Mucosa of stomach (tissue), 1 donor: ENCODE data around the gene RUNX3.

ENCODE experiments used
- H3K27me3 ChIP-seq: one replicate; pipeline ENCODE4 v1.7.0; 2013; ENCODE audit warnings: mild to moderate bottlenecking, low read length; ENCODE audit not compliant: control insufficient read depth, insufficient read depth
- H3K36me3 ChIP-seq: one replicate; pipeline ENCODE4 v1.7.0; 2013; ENCODE audit warnings: low read length; ENCODE audit not compliant: control insufficient read depth, insufficient read depth
- H3K4me1 ChIP-seq: one replicate; pipeline ENCODE4 v1.7.0; 2013; ENCODE audit warnings: mild to moderate bottlenecking, low read length; ENCODE audit not compliant: control insufficient read depth, insufficient read depth
- H3K4me3 ChIP-seq: one replicate; pipeline ENCODE4 v1.7.0; 2013; ENCODE audit warnings: low read length
- H3K9ac ChIP-seq: one replicate; pipeline ENCODE4 v1.7.0; 2013; ENCODE audit warnings: mild to moderate bottlenecking, low read length, moderate library complexity
- H3K9me3 ChIP-seq: one replicate; pipeline ENCODE4 v1.7.0; 2013; ENCODE audit warnings: mild to moderate bottlenecking, low read length, moderate library complexity; ENCODE audit not compliant: control insufficient read depth
- donor health status: Pancreatic carcinoma.

The RUNX3 gene

DNA sequence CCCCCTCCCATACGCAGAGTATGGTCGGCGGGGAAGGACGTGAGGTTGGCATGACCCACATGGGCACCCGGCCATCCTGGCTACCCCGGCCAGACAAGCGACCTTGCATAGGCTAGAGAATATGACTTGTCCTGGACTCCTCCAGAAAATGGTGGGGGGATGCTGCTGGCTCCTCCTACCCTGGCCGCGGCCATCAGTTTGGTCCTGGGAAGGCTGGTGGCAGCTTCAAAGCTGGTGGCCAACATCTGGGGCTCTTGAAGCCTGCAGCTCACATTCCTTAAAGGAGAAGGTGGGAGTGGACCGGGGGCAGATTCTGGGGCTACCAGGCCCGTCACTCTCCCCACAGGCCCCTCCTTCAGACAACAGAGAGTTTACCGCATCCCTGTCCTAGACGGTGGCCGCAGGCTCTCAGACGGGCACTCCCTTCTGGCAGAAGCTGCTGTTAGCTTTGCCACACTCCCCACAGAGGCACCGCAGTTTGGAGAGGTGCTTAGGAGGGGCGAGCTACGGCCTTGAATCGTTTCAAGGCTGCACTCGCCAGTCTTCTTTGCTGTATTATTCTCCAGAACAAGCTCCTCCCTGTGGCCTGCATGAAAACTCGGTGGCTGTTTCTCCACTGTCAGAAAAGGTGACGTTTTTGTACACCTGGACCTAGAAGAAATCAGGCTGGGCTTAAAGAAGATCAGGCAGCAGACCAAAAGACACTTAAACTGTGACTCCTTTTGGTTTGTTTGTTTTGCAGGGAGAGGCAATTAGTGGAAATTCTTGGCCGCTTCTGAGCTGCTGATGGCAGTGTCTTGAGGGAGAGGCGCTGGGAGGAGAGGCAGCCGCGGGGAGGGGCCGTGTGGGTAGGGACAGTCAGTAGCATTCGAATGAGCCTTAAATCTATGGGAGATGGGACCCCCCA lies 68.0 kb downstream of the RUNX3 start:
- peaks cover 14% of the 10 kb centered on the region for H3K4me1 ChIP-seq
- no peak overlapping the region for H3K9ac ChIP-seq
- H3K27me3 ChIP-seq: peaks cover 19% of the 10 kb centered on the region
- H3K4me3 ChIP-seq: no peak overlapping the region
- H3K9me3 ChIP-seq: no peaks in the 10 kb centered on the region
- no peaks in the 10 kb centered on the region for H3K36me3 ChIP-seq

- no peaks in the 10 kb centered on the region for H3K9me3 ChIP-seq
- H3K27me3 ChIP-seq: peaks cover 19% of the 10 kb centered on the region
- H3K9ac ChIP-seq: no peak overlapping the region
- no peak overlapping the region for H3K4me3 ChIP-seq
- H3K36me3 ChIP-seq: no peaks in the 10 kb centered on the region
- peaks cover 14% of the 10 kb centered on the region for H3K4me1 ChIP-seq
These were observed 69.2 kb downstream of the RUNX3 start for GRCh38 chr1:24860841-24861240.

DNA sequence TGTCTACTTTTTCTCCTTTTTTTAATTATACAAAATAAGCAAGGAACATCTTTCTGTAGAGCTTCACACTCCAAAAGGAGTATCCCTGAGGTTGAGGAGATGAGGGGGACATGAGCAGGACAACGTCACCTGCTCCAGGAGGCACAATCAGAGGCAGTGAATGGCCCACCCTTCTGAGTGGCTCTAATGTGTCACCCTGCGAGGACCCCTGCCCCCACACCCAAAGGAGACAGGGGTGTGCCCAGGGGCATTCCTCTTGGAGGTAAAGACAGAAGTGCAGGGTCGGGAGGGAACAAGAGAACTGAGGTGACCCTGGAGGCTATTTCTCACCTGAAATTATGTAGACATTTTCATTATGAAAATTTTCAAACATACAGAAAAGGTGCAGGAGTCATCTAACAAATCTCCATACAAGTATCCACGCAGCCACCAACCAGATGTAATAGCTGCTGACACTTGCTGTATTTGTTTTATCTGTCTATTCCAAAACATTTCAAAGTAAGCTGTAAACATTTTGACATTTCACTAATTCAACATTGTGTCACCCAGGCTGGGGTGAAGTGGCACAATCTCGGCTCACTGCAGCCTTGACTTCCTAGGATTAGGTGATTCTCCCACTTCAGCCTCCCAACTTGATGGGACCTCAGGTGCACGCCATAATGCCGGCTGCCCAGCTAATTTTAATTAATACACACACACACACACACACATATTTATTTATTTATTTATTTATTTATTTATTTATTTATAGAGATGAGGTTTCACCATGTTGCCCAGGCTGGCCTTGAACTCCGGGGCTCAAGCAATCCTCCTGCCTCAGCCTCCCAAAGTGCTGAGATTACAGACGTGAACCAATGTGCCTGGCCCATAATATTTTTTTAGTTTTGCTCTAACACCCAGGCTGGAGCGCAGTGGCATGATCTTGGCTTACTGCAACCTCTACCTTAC lies 70.7 kb downstream of the RUNX3 start:
- Histone ChIP-seq H3K36me3 (no peaks in the 10 kb centered on the region), H3K27me3 (peaks cover 17% of the 10 kb centered on the region)

GRCh38 chr1:24858277-24858676 lies 71.8 kb downstream of the RUNX3 start:
- peaks cover 8% of the 10 kb centered on the region for H3K4me1 ChIP-seq
- no peaks in the 10 kb centered on the region for H3K36me3 ChIP-seq
- no peak overlapping the region for H3K4me3 ChIP-seq
- peaks cover 14% of the 10 kb centered on the region for H3K27me3 ChIP-seq
- H3K9me3 ChIP-seq: no peaks in the 10 kb centered on the region
- no peak overlapping the region for H3K9ac ChIP-seq

More for the DNA sequence above, 70.7 kb downstream of the RUNX3 start:
- Histone ChIP-seq H3K9ac (no peak overlapping the region), H3K4me3 (no peak overlapping the region), H3K4me1 (peaks cover 12% of the 10 kb centered on the region), H3K9me3 (no peaks in the 10 kb centered on the region)

DNA sequence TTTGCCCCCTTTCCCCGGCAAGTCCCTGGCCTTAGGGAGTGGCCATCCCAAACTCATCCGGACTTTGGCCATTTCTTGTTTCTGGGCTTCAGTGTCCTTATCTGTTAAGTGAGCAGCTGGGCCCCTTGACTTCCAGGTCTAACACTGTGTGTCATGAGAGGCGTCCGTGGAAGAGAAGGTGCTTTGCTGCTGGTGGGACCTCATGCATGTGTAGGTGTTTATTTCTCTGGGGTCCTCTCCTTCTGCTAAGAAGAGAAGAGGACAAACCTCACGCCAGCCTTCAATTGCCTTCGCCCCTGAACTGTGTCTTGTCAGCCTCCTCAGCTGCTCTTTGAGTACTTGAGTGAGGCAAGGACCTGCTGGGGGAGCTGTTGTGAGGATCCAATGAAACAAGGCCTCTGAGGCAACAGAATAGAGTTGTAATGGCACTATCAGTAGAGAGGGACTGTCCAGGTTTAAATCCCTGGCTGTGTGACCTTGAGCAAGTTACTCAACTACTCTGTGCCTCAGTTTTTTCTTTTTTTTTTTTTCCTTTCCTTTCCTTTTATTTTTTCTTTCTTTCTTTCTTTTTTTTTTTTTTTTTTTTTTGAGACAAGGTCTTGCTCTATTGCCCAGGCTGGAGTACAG lies 72.5 kb downstream of the RUNX3 start:
- Histone ChIP-seq H3K4me3 (no peak overlapping the region), H3K27me3 (peaks cover 14% of the 10 kb centered on the region), H3K36me3 (no peaks in the 10 kb centered on the region), H3K4me1 (peaks cover 8% of the 10 kb centered on the region), H3K9me3 (no peaks in the 10 kb centered on the region), H3K9ac (no peak overlapping the region)

GRCh38 chr1:24856787-24857506 lies 73.1 kb downstream of the RUNX3 start:
- peaks cover 2% of the 10 kb centered on the region for H3K4me1 ChIP-seq
- H3K9ac ChIP-seq: no peak overlapping the region
- H3K27me3 ChIP-seq: peaks cover 8% of the 10 kb centered on the region
- no peak overlapping the region for H3K4me3 ChIP-seq
- H3K36me3 ChIP-seq: no peaks in the 10 kb centered on the region
- H3K9me3 ChIP-seq: no peaks in the 10 kb centered on the region

- H3K9me3 ChIP-seq: no peaks in the 10 kb centered on the region
- no peaks in the 10 kb centered on the region for H3K36me3 ChIP-seq
- no peaks in the 10 kb centered on the region for H3K27me3 ChIP-seq
- no peak overlapping the region for H3K4me3 ChIP-seq
- no peak overlapping the region for H3K9ac ChIP-seq
- no peaks in the 10 kb centered on the region for H3K4me1 ChIP-seq
These were observed 74.6 kb downstream of the RUNX3 start for GRCh38 chr1:24855474-24855873.

DNA sequence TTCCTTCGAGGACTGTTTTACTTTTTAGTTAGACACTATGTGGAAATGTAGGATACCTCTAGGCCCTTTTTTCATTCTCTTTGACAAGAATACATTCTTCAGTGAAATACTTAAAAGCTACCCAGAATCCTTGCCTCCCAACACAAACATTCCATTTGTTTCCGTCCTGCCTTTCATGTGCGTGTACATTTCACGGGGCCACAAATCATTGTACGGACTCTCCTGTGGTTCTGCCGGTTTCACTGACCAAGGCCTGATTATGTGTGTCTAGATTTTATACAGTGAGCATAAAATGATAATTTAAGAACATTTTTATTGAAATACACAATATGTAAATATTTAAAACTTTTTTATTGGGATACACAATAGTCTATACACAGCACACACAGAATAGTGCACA lies 76.4 kb downstream of the RUNX3 start:
- Histone ChIP-seq H3K4me1 (no peaks in the 10 kb centered on the region), H3K9ac (no peak overlapping the region), H3K9me3 (no peaks in the 10 kb centered on the region), H3K4me3 (no peak overlapping the region), H3K27me3 (no peaks in the 10 kb centered on the region), H3K36me3 (no peaks in the 10 kb centered on the region)

DNA sequence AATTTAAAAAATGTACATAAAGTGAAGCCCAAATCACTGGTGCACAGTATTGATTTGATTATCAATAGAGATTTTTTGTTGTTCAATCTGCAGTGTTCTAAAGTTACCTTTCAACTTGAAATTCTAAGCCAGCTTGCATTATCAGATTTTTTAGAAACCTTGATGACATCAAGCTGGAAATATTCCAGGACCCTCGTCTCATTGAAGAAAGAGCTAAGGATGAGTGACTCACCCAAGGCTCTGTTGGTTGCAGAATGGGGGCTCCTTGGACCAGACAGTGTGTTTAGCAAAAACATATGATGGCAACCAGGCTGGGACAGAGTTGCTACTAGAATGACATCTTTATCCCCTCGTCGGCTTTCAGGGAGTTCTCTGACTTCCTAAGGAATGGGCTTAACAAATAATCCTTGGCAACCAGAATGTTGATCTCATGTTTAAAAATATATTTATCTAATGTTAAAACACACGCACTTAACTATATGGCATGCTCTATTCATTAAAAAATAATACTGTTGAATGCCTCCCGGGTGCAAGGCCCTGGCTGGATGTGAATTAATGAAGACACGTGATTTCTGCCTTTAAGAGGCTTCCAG lies 79.7 kb downstream of the RUNX3 start:
- no peaks in the 10 kb centered on the region for H3K9me3 ChIP-seq
- H3K9ac ChIP-seq: no peak overlapping the region
- no peaks in the 10 kb centered on the region for H3K4me1 ChIP-seq
- H3K27me3 ChIP-seq: no peaks in the 10 kb centered on the region
- no peaks in the 10 kb centered on the region for H3K36me3 ChIP-seq
- H3K4me3 ChIP-seq: no peak overlapping the region

- H3K27me3 ChIP-seq: no peaks in the 10 kb centered on the region
- no peak overlapping the region for H3K9ac ChIP-seq
- H3K4me3 ChIP-seq: no peak overlapping the region
- no peaks in the 10 kb centered on the region for H3K36me3 ChIP-seq
- no peaks in the 10 kb centered on the region for H3K4me1 ChIP-seq
- H3K9me3 ChIP-seq: no peaks in the 10 kb centered on the region
These were observed 80.3 kb downstream of the RUNX3 start for GRCh38 chr1:24849672-24850295.
